H1 (cell line): ENCODE data around the gene LMNB1. TPM values are rescaled to one million over a fixed set of nuclear protein-coding genes. Genes with fewer than 3 reads are reported as not detected.

Experiments used
- CTCF ChIA-PET: fragments of 300-600 bp; sonication (Branson Sonifier 250); formaldehyde crosslinking; loops from one replicate; lab custom pipeline; 2021; ENCODE audit not compliant: partially characterized antibody; lab: Charles Lee
- POLR2A ChIA-PET: fragments of 300-600 bp; sonication (Branson Sonifier 250); formaldehyde crosslinking; loops from one replicate; lab custom pipeline; 2021; ENCODE audit warnings: inconsistent platforms; ENCODE audit not compliant: partially characterized antibody; lab: Charles Lee
- DNase-seq, 2 experiments: peaks; one replicate each; pipeline versions ENCODE4 v3.0.0 to v3.0.0-alpha.2; 2010 to 2022; ENCODE audit warnings: low spot score in 2 of 2, low read depth in 1 of 2, mixed read lengths in 1 of 2
- FAIRE-seq: peaks from 2 replicates; lab custom pipeline; 2011; peaks lifted over from hg19 to GRCh38; lab: Jason Lieb, UNC
- H2AFZ ChIP-seq: 2 replicates; pipeline ENCODE4 v1.8.1; 2012; ENCODE audit warnings: low read length, inconsistent platforms
- H2AK5ac ChIP-seq: 2 replicates; pipeline ENCODE4 v1.6.1; 2013; ENCODE audit warnings: low read depth, low read length
- H2BK120ac ChIP-seq: replicated peaks from 2 replicates; pipeline ENCODE3; 2013; ENCODE audit warnings: low read depth, low read length, inconsistent platforms
- H2BK12ac ChIP-seq: 2 replicates; pipeline ENCODE4 v1.6.1; 2013; ENCODE audit warnings: low read depth, low read length
- H2BK15ac ChIP-seq: 2 replicates; pipeline ENCODE4 v1.6.1; 2013; ENCODE audit warnings: low read length
- H2BK20ac ChIP-seq: 2 replicates; pipeline ENCODE4 v1.6.1; 2013; ENCODE audit warnings: low read length
- H2BK5ac ChIP-seq: 2 replicates; pipeline ENCODE4 v1.6.1; 2013; ENCODE audit warnings: low read depth, low read length
- H3K14ac ChIP-seq: 2 replicates; pipeline ENCODE4 v1.6.1; 2013; ENCODE audit warnings: inconsistent platforms; ENCODE audit not compliant: insufficient read length
- H3K18ac ChIP-seq: 2 replicates; pipeline ENCODE4 v1.6.1; 2013; ENCODE audit warnings: low read length; ENCODE audit errors: extremely low read depth
- H3K23ac ChIP-seq: 2 replicates; pipeline ENCODE4 v1.6.1; 2013; ENCODE audit warnings: inconsistent platforms; ENCODE audit not compliant: insufficient read length
- H3K23me2 ChIP-seq: 2 replicates; pipeline ENCODE4 v1.6.1; 2013; ENCODE audit warnings: low read depth, low read length
- H3K27ac ChIP-seq: 2 replicates; pipeline ENCODE4 v1.6.1; 2011; ENCODE audit warnings: low read depth, low read length, inconsistent platforms
- H3K27me3 ChIP-seq, 4 experiments: replicated peaks in 1 of 4; 1 replicate in 1 of 4; 2 replicates in 3 of 4; pipeline versions ENCODE4 v1.6.1 to v1.8.1; 2011 to 2013; ENCODE audit warnings: low read length in 3 of 4, mild to moderate bottlenecking in 3 of 4, inconsistent platforms in 2 of 4, mixed read lengths in 2 of 4, moderate library complexity in 1 of 4; ENCODE audit not compliant: control insufficient read depth in 3 of 4, insufficient read depth in 3 of 4; ENCODE audit errors: extremely low read depth in 1 of 4
- H3K36me3 ChIP-seq, 4 experiments: 2 replicates each; pipeline versions ENCODE4 v1.6.1 to v1.8.1; 2011 to 2013; ENCODE audit warnings: mild to moderate bottlenecking in 4 of 4, low read length in 3 of 4, moderate library complexity in 2 of 4, control low read depth in 1 of 4, inconsistent platforms in 1 of 4; ENCODE audit not compliant: insufficient read depth in 4 of 4, control insufficient read depth in 2 of 4
- H3K4ac ChIP-seq: replicated peaks from 2 replicates; pipeline ENCODE3; 2013; ENCODE audit warnings: low read length, low read depth, mixed read lengths, inconsistent platforms; ENCODE audit not compliant: insufficient read length
- H3K4me1 ChIP-seq, 4 experiments: replicated peaks in 1 of 4; 1 replicate in 1 of 4; 2 replicates in 3 of 4; pipeline versions ENCODE4 v1.6.1 to v1.8.1; 2011 to 2013; ENCODE audit warnings: low read length in 3 of 4, inconsistent platforms in 2 of 4, mixed read lengths in 1 of 4; ENCODE audit not compliant: insufficient read depth in 4 of 4, control insufficient read depth in 3 of 4
- H3K4me2 ChIP-seq, 2 experiments: 2 replicates each; pipeline versions ENCODE4 v1.6.1 to v1.8.1; 2011 to 2013; ENCODE audit warnings: low read depth in 2 of 2, low read length in 2 of 2, control low read depth in 1 of 2, inconsistent platforms in 1 of 2, mild to moderate bottlenecking in 1 of 2; ENCODE audit not compliant: insufficient read depth in 1 of 2
- H3K4me3 ChIP-seq, 4 experiments: fragments of 200-600, 300-600 bp in 1 of 4; sonication (generic), shearing (Covaris generic), sonication (Bioruptor Twin) in 1 of 4; 2 replicates each; pipeline versions ENCODE4 v1.5.1 to v1.8.1; 2011 to 2016; ENCODE audit warnings: low read length in 4 of 4, low read depth in 3 of 4, control low read depth in 2 of 4, inconsistent platforms in 2 of 4, mild to moderate bottlenecking in 2 of 4, mixed read lengths in 1 of 4, moderate library complexity in 1 of 4; ENCODE audit not compliant: insufficient read depth in 2 of 4; ENCODE audit errors: extremely low read depth in 1 of 4
- H3K56ac ChIP-seq: replicated peaks from 2 replicates; pipeline ENCODE3; 2013; ENCODE audit warnings: low read depth, mild to moderate bottlenecking, mixed read lengths, low read length, inconsistent platforms; ENCODE audit not compliant: insufficient read length
- H3K79me1 ChIP-seq: 2 replicates; pipeline ENCODE4 v1.6.1; 2013; ENCODE audit warnings: low read depth, low read length, control low read depth
- H3K79me2 ChIP-seq, 2 experiments: 2 replicates each; pipeline versions ENCODE4 v1.6.1 to v1.8.1; 2012 to 2013; ENCODE audit warnings: low read length in 2 of 2, mild to moderate bottlenecking in 2 of 2, inconsistent platforms in 1 of 2; ENCODE audit not compliant: insufficient read depth in 2 of 2, control insufficient read depth in 1 of 2
- H3K9ac ChIP-seq, 4 experiments: replicated peaks in 1 of 4; 1 replicate in 1 of 4; 2 replicates in 3 of 4; pipeline versions ENCODE4 v1.6.1 to v1.8.1; 2011 to 2013; ENCODE audit warnings: low read depth in 3 of 4, low read length in 3 of 4, control low read depth in 2 of 4, mild to moderate bottlenecking in 2 of 4, moderate library complexity in 2 of 4, inconsistent platforms in 1 of 4; ENCODE audit errors: extremely low read depth in 1 of 4
- H3K9me3 ChIP-seq, 2 experiments: 2 replicates each; pipeline versions ENCODE4 v1.6.1 to v1.8.1; 2012 to 2013; ENCODE audit warnings: mild to moderate bottlenecking in 2 of 2, moderate library complexity in 2 of 2, control low read depth in 1 of 2, inconsistent platforms in 1 of 2, low read depth in 1 of 2, low read length in 1 of 2, mixed read lengths in 1 of 2; ENCODE audit not compliant: insufficient read depth in 2 of 2
- H4K20me1 ChIP-seq, 2 experiments: replicated peaks in 1 of 2; 2 replicates each; pipeline versions ENCODE3 to v1.8.1; 2011 to 2013; ENCODE audit warnings: inconsistent platforms in 2 of 2, low read length in 2 of 2, mild to moderate bottlenecking in 1 of 2; ENCODE audit not compliant: insufficient read depth in 2 of 2, control insufficient read depth in 1 of 2
- H4K5ac ChIP-seq: 2 replicates; pipeline ENCODE4 v1.6.1; 2013; ENCODE audit warnings: low read length, low read depth, mixed read lengths, inconsistent platforms; ENCODE audit not compliant: insufficient read length
- H4K8ac ChIP-seq: 2 replicates; pipeline ENCODE4 v1.8.0; 2013; ENCODE audit warnings: mild to moderate bottlenecking, moderate library complexity, low read length, inconsistent platforms; ENCODE audit not compliant: insufficient read depth; ENCODE audit errors: extremely low read depth
- H4K91ac ChIP-seq: replicated peaks from 2 replicates; pipeline ENCODE3; 2013; ENCODE audit warnings: low read length, mixed read lengths, inconsistent platforms; ENCODE audit not compliant: insufficient read length
- CBX8 ChIP-seq: fragments of 300-800, 300-1000 bp; sonication (generic); IDR thresholded peaks from 2 replicates; pipeline ENCODE4 v1.7.1; 2016; ENCODE audit warnings: low read depth, low read length, borderline replicate concordance
- JUND ChIP-seq: IDR thresholded peaks from 2 replicates; pipeline ENCODE4 v1.6.1; 2011; ENCODE audit warnings: mild to moderate bottlenecking, improper control_type of control experiment, low read length
- KDM1A ChIP-seq: fragments of 200-600, 300-600 bp; sonication (generic); IDR thresholded peaks from 2 replicates; pipeline ENCODE4 v1.7.1; 2016; ENCODE audit warnings: mild to moderate bottlenecking, low read length, borderline replicate concordance
- KDM5A ChIP-seq: fragments of 200-600 bp; IDR thresholded peaks from 2 replicates; pipeline ENCODE4 v1.7.1; 2012; ENCODE audit warnings: mild to moderate bottlenecking, low read length, inconsistent platforms, mixed read lengths
- RNF2 ChIP-seq: fragments of 200-900, 300-1000 bp; sonication (generic); IDR thresholded peaks from 2 replicates; pipeline ENCODE4 v1.7.1; 2016; ENCODE audit warnings: borderline replicate concordance, low read depth, mild to moderate bottlenecking, antibody characterized with exemption, low read length; ENCODE audit not compliant: poor library complexity, severe bottlenecking; ENCODE audit errors: missing control alignments
- SIX5 ChIP-seq: IDR thresholded peaks from 2 replicates; pipeline ENCODE4 v1.6.1; 2011; ENCODE audit warnings: mild to moderate bottlenecking, low read depth, low read length
- SRF ChIP-seq: IDR thresholded peaks from 2 replicates; pipeline ENCODE4 v1.6.1; 2011; ENCODE audit warnings: mild to moderate bottlenecking, low read depth, low read length, moderate library complexity
- SUZ12 ChIP-seq: fragments of 200-600 bp; sonication (generic); IDR thresholded peaks from 2 replicates; pipeline ENCODE4 v1.6.1; 2012; ENCODE audit warnings: mild to moderate bottlenecking, inconsistent platforms, low read length, moderate library complexity, mixed read lengths
- YY1 ChIP-seq: IDR thresholded peaks from 2 replicates; pipeline ENCODE4 v1.6.1; 2011; ENCODE audit warnings: low read depth, mild to moderate bottlenecking, low read length
- WGBS, 2 experiments: shearing (Covaris generic) in 1 of 2; methylation state at CpG; one replicate each; pipeline versions ENCODE4 v1.1.6 to v1.1.7; 2013 to 2015; ENCODE audit warnings: low lambda C conversion rate in 2 of 2, mixed read lengths in 2 of 2, inconsistent platforms in 1 of 2, low coverage in 1 of 2, missing lambda C conversion rate in 1 of 2; ENCODE audit not compliant: insufficient replicate concordance in 2 of 2, insufficient coverage in 1 of 2, insufficient read length in 1 of 2; ENCODE audit errors: extremely low coverage in 1 of 2, missing lambda C conversion rate in 1 of 2; 5-methylcytosine and 5-hydroxymethylcytosine counted together
- polyA plus RNA-seq, 7 experiments: library from polyadenylated mRNA; depleted of rRNA in 3 of 7; stranded (reverse) in 5 of 7; unstranded in 2 of 7; fragments of >200 nt in 5 of 7; fragments of 200-250 nt in 2 of 7; gene quantifications; 1 replicate in 5 of 7; 2 replicates in 1 of 7; 4 replicates in 1 of 7; pipeline versions ENCODE4 v1.2.1 to v1.2.3, GENCODE V29; 2011 to 2013; ENCODE audit warnings: missing spikeins in 2 of 7, mixed read lengths in 2 of 7
- total RNA-seq: library from RNA; stranded (reverse); fragmentation: NEBNext Ultra II Directional; extraction: Animal tissue kit (Norgen Biotek cat#: 25700); gene quantifications from 2 replicates; pipeline ENCODE4 v1.2.1, GENCODE V29; 2021
- TF ChIP-seq, protein P1 (sequence below): IDR thresholded peaks from 2 replicates; pipeline ENCODE4 v1.6.1; 2012; ENCODE audit warnings: inconsistent platforms

Gene LMNB1
- total and polyA plus RNA-seq, 2 of the 8 experiments (the other 6 are each of a cell fraction or from before 2014, with no cell fraction given): 73.5 to 225 TPM

DNA sequence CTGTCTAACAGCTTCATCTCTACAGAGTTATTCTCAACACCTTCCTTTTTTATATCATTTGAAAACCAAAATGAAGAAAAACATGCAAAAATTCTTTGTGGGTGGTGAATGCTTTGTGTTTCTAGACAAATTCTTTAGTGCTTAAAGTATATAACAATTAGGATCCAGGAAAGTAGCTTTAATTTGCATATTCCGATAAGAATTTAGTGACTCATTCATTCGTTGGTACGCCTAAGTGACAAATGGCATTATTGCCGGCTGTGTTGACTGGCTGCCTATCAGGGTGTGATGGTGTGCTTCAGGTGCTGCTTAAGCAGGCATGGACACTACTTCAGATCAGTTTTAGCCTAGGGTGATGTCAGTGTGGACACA is 35.2 kb downstream of the LMNB1 start:
- no peak overlapping the region for H3K4me2 ChIP-seq
- POLR2A ChIA-PET: interaction anchor here (1.6 kb wide), 1 partner anchor 11 kb away, joined by 4 read pairs; no protein-coding TSS in a partner anchor
- no peak overlapping the region for H3K27ac ChIP-seq
- no peak overlapping the region for H3K23ac ChIP-seq
- H4K91ac ChIP-seq: no peak overlapping the region
- H2BK5ac ChIP-seq: no peak overlapping the region
- no peak overlapping the region for H2BK20ac ChIP-seq
- H4K5ac ChIP-seq: no peak overlapping the region
- H2BK12ac ChIP-seq: no peak overlapping the region
- H2AFZ ChIP-seq: no peak overlapping the region
- peaks cover 0 to 27% of the 10 kb centered on the region in 2 experiments; a peak in 1 of 4 replicates for H3K79me2 ChIP-seq
- CTCF ChIA-PET: interaction anchor here (0.7 to 6.1 kb wide), 3 partner anchors 32 to 684 kb away, joined by 3 to 65 read pairs (median 8); no protein-coding TSS in a partner anchor
- no peaks in the 10 kb centered on the region for H3K4me1 ChIP-seq
- H3K18ac ChIP-seq: no peak overlapping the region
- no peak overlapping the region for H3K14ac ChIP-seq
- TF ChIP-seq YY1: no peak
- TF ChIP-seq SUZ12: no peak
- TF ChIP-seq JUND: no peak
- no peak for TF ChIP-seq SIX5
- no peak for TF ChIP-seq CBX8
- TF ChIP-seq SRF: no peak
- TF ChIP-seq RNF2: no peak
- TF ChIP-seq, protein P1, sequence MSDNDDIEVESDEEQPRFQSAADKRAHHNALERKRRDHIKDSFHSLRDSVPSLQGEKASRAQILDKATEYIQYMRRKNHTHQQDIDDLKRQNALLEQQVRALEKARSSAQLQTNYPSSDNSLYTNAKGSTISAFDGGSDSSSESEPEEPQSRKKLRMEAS: no peak
- TF ChIP-seq KDM1A: no peak
- no peak for TF ChIP-seq KDM5A
- TF ChIP-seq, all 59 proteins: peak for 0
- no peak overlapping the region for H3K56ac ChIP-seq
- no peaks in the 10 kb centered on the region for H3K27me3 ChIP-seq
- no peak overlapping the region for H2AK5ac ChIP-seq
- H2BK120ac ChIP-seq: no peak overlapping the region
- no peaks in the 10 kb centered on the region for H3K23me2 ChIP-seq
- 0 out of 2 replicates have a peak, but pooled peaks cover 2% of the 10 kb centered on the region for H3K79me1 ChIP-seq
- no peak overlapping the region for H3K4me3 ChIP-seq
- H3K9me3 ChIP-seq: no peaks in the 10 kb centered on the region
- DNase-seq: no peak
- WGBS, 2 experiments: 82% methylated on average over 4 of the region's 4 CpGs; no CpG with 5 or more reads in 1 of the 2 experiments
- H2BK15ac ChIP-seq: no peak overlapping the region
- peaks cover 28 to 82% (median 58%) of the 10 kb centered on the region in 4 experiments for H3K36me3 ChIP-seq
- H3K4ac ChIP-seq: no peak overlapping the region
- H4K20me1 ChIP-seq: peaks cover 0 to 5% of the 10 kb centered on the region in 2 experiments
- H4K8ac ChIP-seq: no peak overlapping the region
- no peak overlapping the region for H3K9ac ChIP-seq
- no peak for FAIRE-seq
